Keratinocyte (primary cell): ENCODE results near the gene ANO9.

Source experiments
- EZH2 ChIP-seq: IDR thresholded peaks from one replicate; pipeline ENCODE4 v1.6.1; 2012; ENCODE audit warnings: inconsistent platforms, mild to moderate bottlenecking, low read length, moderate library complexity
- TF ChIP-seq, protein P1 (sequence below), 3 experiments: IDR thresholded peaks in 1 of 3; conservative IDR thresholded peaks in 1 of 3; optimal IDR thresholded peaks in 1 of 3; 2 replicates in 2 of 3; 3 replicates in 1 of 3; pipeline versions ENCODE3 to v1.5.1; 2011; ENCODE audit warnings: low read length in 3 of 3, mild to moderate bottlenecking in 3 of 3, moderate library complexity in 2 of 3, control low read depth in 1 of 3, inconsistent platforms in 1 of 3; ENCODE audit not compliant: insufficient read depth in 2 of 3; ENCODE audit errors: extremely low read depth in 1 of 3

GRCh38 chr11:393219-394033 is 48.4 kb downstream of the ANO9 start:
- TF ChIP-seq, protein P1, sequence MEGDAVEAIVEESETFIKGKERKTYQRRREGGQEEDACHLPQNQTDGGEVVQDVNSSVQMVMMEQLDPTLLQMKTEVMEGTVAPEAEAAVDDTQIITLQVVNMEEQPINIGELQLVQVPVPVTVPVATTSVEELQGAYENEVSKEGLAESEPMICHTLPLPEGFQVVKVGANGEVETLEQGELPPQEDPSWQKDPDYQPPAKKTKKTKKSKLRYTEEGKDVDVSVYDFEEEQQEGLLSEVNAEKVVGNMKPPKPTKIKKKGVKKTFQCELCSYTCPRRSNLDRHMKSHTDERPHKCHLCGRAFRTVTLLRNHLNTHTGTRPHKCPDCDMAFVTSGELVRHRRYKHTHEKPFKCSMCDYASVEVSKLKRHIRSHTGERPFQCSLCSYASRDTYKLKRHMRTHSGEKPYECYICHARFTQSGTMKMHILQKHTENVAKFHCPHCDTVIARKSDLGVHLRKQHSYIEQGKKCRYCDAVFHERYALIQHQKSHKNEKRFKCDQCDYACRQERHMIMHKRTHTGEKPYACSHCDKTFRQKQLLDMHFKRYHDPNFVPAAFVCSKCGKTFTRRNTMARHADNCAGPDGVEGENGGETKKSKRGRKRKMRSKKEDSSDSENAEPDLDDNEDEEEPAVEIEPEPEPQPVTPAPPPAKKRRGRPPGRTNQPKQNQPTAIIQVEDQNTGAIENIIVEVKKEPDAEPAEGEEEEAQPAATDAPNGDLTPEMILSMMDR (optimal IDR thresholded peaks at IDR 0.05 in 1 of 3, IDR thresholded peaks at IDR 0.05 in 1 of 3, conservative IDR thresholded peaks at IDR 0.05 in 1 of 3; ENCODE audit: extremely low read depth in 1 of 3, insufficient read depth in 2 of 3, low read length in 3 of 3) = no peak
- TF ChIP-seq EZH2 = no peak
